ENCODE measurements around the gene PIK3CD.

- TF ChIP-seq CTCF (IDR thresholded peaks at IDR 0.05; ENCODE audit: poor library complexity) = no peak
- TF ChIP-seq EZH2phosphoT487 (IDR thresholded peaks at IDR 0.05; ENCODE audit: low read depth, severe bottlenecking, unreplicated experiment) = no peak
Measured at GRCh38 chr1:9719978-9720722, 68.6 kb downstream of the PIK3CD start.
